Mesenchymal stem cell (in vitro differentiated cells and primary cell): Measurements from ENCODE around the gene IL10.
A peak's percentile ranks its signal among the peaks of the same experiment; 100 is the strongest.

Experiments used
- DNase-seq: peaks from one replicate; pipeline ENCODE4 v3.0.0-alpha.2; 2013
- H2AFZ ChIP-seq: one replicate; pipeline ENCODE4 v1.6.1; 2013; ENCODE audit warnings: low read depth, mild to moderate bottlenecking, control low read depth, inconsistent platforms, low read length, moderate library complexity
- H2AK5ac ChIP-seq: 2 replicates; pipeline ENCODE4 v1.6.1; 2013; ENCODE audit warnings: low read length, moderate library complexity, mild to moderate bottlenecking, inconsistent platforms; ENCODE audit not compliant: severe bottlenecking
- H2BK120ac ChIP-seq: one replicate; pipeline ENCODE4 v1.6.1; 2013; ENCODE audit warnings: low read depth, mild to moderate bottlenecking, inconsistent platforms, low read length, moderate library complexity
- H2BK12ac ChIP-seq, 2 experiments: one replicate each; pipeline ENCODE4 v1.6.1; 2013; ENCODE audit warnings: inconsistent platforms in 2 of 2, low read length in 2 of 2, mild to moderate bottlenecking in 2 of 2, moderate library complexity in 2 of 2, control low read depth in 1 of 2
- H2BK15ac ChIP-seq: one replicate; pipeline ENCODE4 v1.6.1; 2013; ENCODE audit warnings: mild to moderate bottlenecking, low read depth, inconsistent platforms; ENCODE audit not compliant: poor library complexity, severe bottlenecking
- H2BK5ac ChIP-seq: 2 replicates; pipeline ENCODE4 v1.6.1; 2013; ENCODE audit warnings: low read depth, mild to moderate bottlenecking, low read length, control low read depth, inconsistent platforms; ENCODE audit not compliant: poor library complexity, severe bottlenecking
- H3K14ac ChIP-seq, 2 experiments: one replicate each; pipeline ENCODE4 v1.6.1; 2013; ENCODE audit warnings: inconsistent platforms in 2 of 2, low read length in 2 of 2, control low read depth in 1 of 2, mild to moderate bottlenecking in 1 of 2, moderate library complexity in 1 of 2
- H3K18ac ChIP-seq, 2 experiments: one replicate each; pipeline ENCODE4 v1.6.1; 2013; ENCODE audit warnings: inconsistent platforms in 2 of 2, low read length in 2 of 2, control low read depth in 1 of 2, low read depth in 1 of 2, mild to moderate bottlenecking in 1 of 2
- H3K23ac ChIP-seq, 2 experiments: one replicate each; pipeline ENCODE4 v1.6.1; 2013; ENCODE audit warnings: inconsistent platforms in 2 of 2, low read length in 2 of 2, mild to moderate bottlenecking in 2 of 2, moderate library complexity in 2 of 2, control low read depth in 1 of 2
- H3K27ac ChIP-seq: 2 replicates; pipeline ENCODE4 v1.5.1; 2013; ENCODE audit warnings: mild to moderate bottlenecking, moderate library complexity, low read length, control low read depth, inconsistent platforms; ENCODE audit not compliant: poor library complexity, severe bottlenecking
- H3K27me3 ChIP-seq, 2 experiments: 2 replicates each; pipeline versions ENCODE4 v1.6.1 to v1.7.0; 2013; ENCODE audit warnings: low read length in 2 of 2, mild to moderate bottlenecking in 2 of 2, moderate library complexity in 2 of 2, control low read depth in 1 of 2, inconsistent platforms in 1 of 2; ENCODE audit not compliant: control insufficient read depth in 1 of 2, insufficient read depth in 1 of 2
- H3K36me3 ChIP-seq, 2 experiments: 2 replicates each; pipeline versions ENCODE4 v1.6.1 to v1.7.0; 2013; ENCODE audit warnings: low read length in 2 of 2, control low read depth in 1 of 2, inconsistent platforms in 1 of 2, low read depth in 1 of 2, mild to moderate bottlenecking in 1 of 2; ENCODE audit not compliant: insufficient read depth in 2 of 2, control insufficient read depth in 1 of 2
- H3K4ac ChIP-seq, 2 experiments: one replicate each; pipeline ENCODE4 v1.6.1; 2013; ENCODE audit warnings: inconsistent platforms in 2 of 2, low read length in 2 of 2, mild to moderate bottlenecking in 2 of 2, moderate library complexity in 2 of 2, control low read depth in 1 of 2, low read depth in 1 of 2
- H3K4me1 ChIP-seq: 2 replicates; pipeline ENCODE4 v1.6.1; 2013; ENCODE audit warnings: low read depth, low read length, control low read depth; ENCODE audit not compliant: control insufficient read depth, insufficient read depth
- H3K4me2 ChIP-seq: 2 replicates; pipeline ENCODE4 v1.6.1; 2013; ENCODE audit warnings: low read length, mild to moderate bottlenecking, inconsistent platforms; ENCODE audit not compliant: poor library complexity, severe bottlenecking
- H3K4me3 ChIP-seq, 2 experiments: 2 replicates each; pipeline versions ENCODE4 v1.5.1 to v1.7.0; 2013; ENCODE audit warnings: low read length in 2 of 2, mild to moderate bottlenecking in 2 of 2, control low read depth in 1 of 2, low read depth in 1 of 2; ENCODE audit not compliant: insufficient read depth in 1 of 2
- H3K79me1 ChIP-seq: replicated peaks from 2 replicates; pipeline ENCODE4 v1.6.1; 2013; ENCODE audit warnings: mild to moderate bottlenecking, control low read depth, low read length, inconsistent platforms; ENCODE audit not compliant: poor library complexity, severe bottlenecking
- H3K9ac ChIP-seq: 2 replicates; pipeline ENCODE4 v1.7.0; 2013; ENCODE audit warnings: mild to moderate bottlenecking, low read length, moderate library complexity
- H3K9me3 ChIP-seq: 2 replicates; pipeline ENCODE4 v1.7.0; 2013; ENCODE audit warnings: mild to moderate bottlenecking, low read length; ENCODE audit not compliant: control insufficient read depth
- H4K8ac ChIP-seq: one replicate; pipeline ENCODE4 v1.6.1; 2013; ENCODE audit warnings: inconsistent platforms, mild to moderate bottlenecking, low read length, moderate library complexity
- H4K91ac ChIP-seq: one replicate; pipeline ENCODE4 v1.6.1; 2013; ENCODE audit warnings: mild to moderate bottlenecking, low read length, inconsistent platforms
- WGBS: methylation state at CpG from one replicate; pipeline ENCODE4 v1.1.7; 2013; ENCODE audit warnings: mixed read lengths; 5-methylcytosine and 5-hydroxymethylcytosine counted together

IL10 gene

DNA sequence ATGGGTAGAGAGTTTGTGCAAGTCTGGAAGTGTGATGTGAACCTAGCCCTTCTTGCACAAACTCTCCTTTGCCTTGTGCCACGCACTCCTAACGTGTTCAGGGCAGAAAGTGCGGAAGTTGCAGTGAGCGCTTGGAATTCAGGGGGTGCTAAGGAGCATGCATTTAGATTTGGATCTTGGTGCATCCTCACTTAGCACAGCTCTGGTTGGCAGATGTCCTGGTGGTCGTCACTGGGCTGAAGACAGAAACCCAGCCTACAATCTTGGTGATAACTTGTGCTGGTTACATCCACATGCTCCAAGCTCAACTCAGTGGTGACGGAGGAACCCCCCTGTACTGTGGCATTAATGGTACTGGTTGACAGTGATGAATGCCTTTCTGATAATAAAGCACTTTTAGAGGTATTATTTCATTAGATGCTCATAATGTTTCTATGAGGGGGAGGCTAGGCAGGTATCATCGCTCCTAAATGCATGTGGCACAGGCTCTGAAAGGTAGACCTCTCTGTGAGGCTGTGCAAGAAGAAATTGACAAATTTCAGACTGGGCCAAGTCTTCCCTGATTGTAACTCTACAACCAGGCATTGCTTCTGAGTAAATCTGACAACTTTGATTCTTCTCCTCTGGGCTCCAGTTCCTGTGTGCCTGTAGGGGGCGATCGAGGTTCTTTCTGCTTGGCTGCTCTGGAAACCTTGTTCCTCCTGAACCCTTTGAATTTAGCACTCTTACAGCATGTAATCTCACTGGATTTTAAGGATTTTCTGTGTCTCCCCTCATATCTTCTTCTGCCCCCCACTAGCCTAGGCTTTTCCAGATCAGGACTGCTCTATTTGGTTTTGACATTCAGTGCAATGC, 47.0 kb downstream of the IL10 start:
- DNase-seq = peak; percentile 60
- Histone ChIP-seq H3K4me1 (peaks cover 29% of the 10 kb centered on the region), H2BK12ac (peak overlapping the region in 1 of 2 experiments; percentile 11), H3K27me3 (no peaks in the 10 kb centered on the region), H3K9me3 (no peaks in the 10 kb centered on the region), H3K9ac (peak overlapping the region; percentile 48), H3K23ac (no peak overlapping the region), H3K79me1 (peaks cover 19% of the 10 kb centered on the region), H2BK15ac (no peak overlapping the region), H3K14ac (no peak overlapping the region), H2BK120ac (no peak overlapping the region), H2BK5ac (no peak overlapping the region), H2AFZ (no peak overlapping the region), H3K4ac (no peak overlapping the region), H3K36me3 (peaks cover 15 to 19% of the 10 kb centered on the region in 2 experiments), H4K8ac (no peak overlapping the region), H3K4me2 (no peak overlapping the region), H2AK5ac (no peak overlapping the region), H3K27ac (peak overlapping the region; percentile 49), H3K18ac (peak overlapping the region in 1 of 2 experiments; percentile 37), H3K4me3 (no peak overlapping the region), H4K91ac (no peak overlapping the region)
- 77% methylated on average over 9 of the region's 9 CpGs for WGBS

DNA sequence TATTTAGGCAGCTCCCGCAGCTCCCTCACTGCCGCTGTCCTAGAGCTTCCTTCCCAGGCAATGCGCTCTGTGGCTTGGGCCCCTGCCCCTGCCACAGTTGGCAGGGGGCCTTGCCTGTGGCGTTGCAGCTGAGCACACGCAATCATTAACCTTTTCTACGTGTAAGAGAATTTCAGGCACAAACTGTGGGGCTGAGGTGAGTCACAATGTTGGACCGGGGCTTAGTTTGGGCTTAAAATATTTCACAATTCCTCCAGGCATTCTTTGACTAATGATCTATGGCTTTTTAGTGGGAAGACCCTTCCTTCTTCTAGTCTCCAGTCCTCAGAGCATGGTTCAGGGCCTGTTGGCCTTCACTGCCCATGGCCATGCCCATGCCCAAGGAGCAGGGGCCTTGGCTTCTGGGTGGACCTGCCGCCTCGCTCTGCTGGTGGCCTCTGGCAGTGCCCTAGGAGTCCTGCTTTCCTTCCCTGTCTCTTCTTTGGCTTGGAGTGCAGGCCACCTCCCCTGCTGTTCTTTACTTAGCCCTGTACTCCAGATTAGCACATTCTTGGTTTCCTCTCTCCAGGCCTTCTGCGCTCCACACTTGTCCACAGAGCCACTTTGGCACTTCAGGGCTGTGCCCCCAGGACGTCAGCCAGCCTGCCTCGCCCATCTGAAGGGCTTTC, 48.4 kb downstream of the IL10 start:
- peak overlapping the region; percentile 87 for H3K27ac ChIP-seq
- no peak overlapping the region for H2BK120ac ChIP-seq
- H4K91ac ChIP-seq = no peak overlapping the region
- H2AK5ac ChIP-seq = peak overlapping the region; percentile 40
- WGBS = 73% methylated on average over 12 of the region's 12 CpGs
- no peak overlapping the region for H2AFZ ChIP-seq
- H3K18ac ChIP-seq = peak overlapping the region in 1 of 2 experiments; percentile 59
- peaks cover 35% of the 10 kb centered on the region for H3K4me1 ChIP-seq
- peak overlapping the region; percentile 48 for H3K9ac ChIP-seq
- peaks cover 1 to 5% of the 10 kb centered on the region in 2 experiments for H3K36me3 ChIP-seq
- peak overlapping the region; percentile 9 for H4K8ac ChIP-seq
- H3K23ac ChIP-seq = no peak overlapping the region
- peak overlapping the region in 1 of 2 experiments; percentile 7 for H2BK12ac ChIP-seq
- H3K27me3 ChIP-seq = no peaks in the 10 kb centered on the region
- no peak for DNase-seq
- H3K79me1 ChIP-seq = peaks cover 7% of the 10 kb centered on the region
- H3K9me3 ChIP-seq = no peaks in the 10 kb centered on the region
- peak overlapping the region in 1 of 2 experiments; percentile 59 for H3K4me3 ChIP-seq
- peak overlapping the region in 1 of 2 experiments; percentile 66 for H3K14ac ChIP-seq
- no peak overlapping the region for H3K4ac ChIP-seq
- H2BK15ac ChIP-seq = no peak overlapping the region
- H2BK5ac ChIP-seq = peak overlapping the region; percentile 67
- H3K4me2 ChIP-seq = peak overlapping the region; percentile 33

DNA sequence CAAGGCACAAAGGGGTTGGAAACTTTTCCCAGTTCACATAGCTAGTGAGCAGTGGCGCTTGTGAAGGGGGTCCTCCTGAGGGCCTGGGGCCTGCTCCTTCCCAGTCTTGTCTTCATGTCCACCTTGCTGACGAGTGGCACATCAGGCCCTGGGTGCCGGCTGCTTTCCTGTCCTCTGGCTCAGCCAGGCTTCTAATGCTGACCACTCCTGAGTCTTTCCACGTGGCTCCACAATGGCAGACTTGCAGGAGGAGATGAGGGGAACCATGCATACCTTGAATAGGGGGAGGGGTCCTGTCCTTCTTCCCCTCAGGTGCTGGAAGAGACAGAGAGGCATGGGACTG, 48.9 kb downstream of the IL10 start:
- H3K4me3 ChIP-seq = peak overlapping the region in 1 of 2 experiments; percentile 59
- peaks cover 2% of the 10 kb centered on the region for H3K79me1 ChIP-seq
- H3K4me1 ChIP-seq = peaks cover 35% of the 10 kb centered on the region
- H3K23ac ChIP-seq = no peak overlapping the region
- H3K4ac ChIP-seq = no peak overlapping the region
- no peaks in the 10 kb centered on the region for H3K9me3 ChIP-seq
- peak overlapping the region; percentile 9 for H4K8ac ChIP-seq
- no peak overlapping the region for H2BK120ac ChIP-seq
- no peaks in the 10 kb centered on the region for H3K27me3 ChIP-seq
- peak overlapping the region; percentile 87 for H3K27ac ChIP-seq
- no peak overlapping the region for H3K14ac ChIP-seq
- no peak overlapping the region for H4K91ac ChIP-seq
- no peak overlapping the region for H2BK15ac ChIP-seq
- H2AFZ ChIP-seq = no peak overlapping the region
- H3K9ac ChIP-seq = peak overlapping the region; percentile 48
- peak overlapping the region; percentile 34 for H2AK5ac ChIP-seq
- H3K4me2 ChIP-seq = peak overlapping the region; percentile 33
- 94% methylated on average over 4 of the region's 4 CpGs for WGBS
- peak overlapping the region; percentile 67 for H2BK5ac ChIP-seq
- H3K36me3 ChIP-seq = peaks cover 0 to under 1% of the 10 kb centered on the region in 2 experiments
- H3K18ac ChIP-seq = peak overlapping the region in 1 of 2 experiments; percentile 16
- peak overlapping the region in 1 of 2 experiments; percentile 7 for H2BK12ac ChIP-seq
- no peak for DNase-seq
